HG03159 (cell line): ENCODE data around the gene INPP5J.
"Not testable (repeated sequence)": the region's sequence is repeated elsewhere in the genome, so short reads cannot be mapped to it uniquely, and the experiment has no call there.

Experiments used
- ATAC-seq: cut with Tn5 transposase; IDR thresholded peaks from one replicate; pipeline ENCODE4 v1.9.1; 2021; ENCODE audit warnings: mild to moderate bottlenecking, moderate library complexity; ENCODE audit not compliant: unreplicated experiment

Gene INPP5J

DNA sequence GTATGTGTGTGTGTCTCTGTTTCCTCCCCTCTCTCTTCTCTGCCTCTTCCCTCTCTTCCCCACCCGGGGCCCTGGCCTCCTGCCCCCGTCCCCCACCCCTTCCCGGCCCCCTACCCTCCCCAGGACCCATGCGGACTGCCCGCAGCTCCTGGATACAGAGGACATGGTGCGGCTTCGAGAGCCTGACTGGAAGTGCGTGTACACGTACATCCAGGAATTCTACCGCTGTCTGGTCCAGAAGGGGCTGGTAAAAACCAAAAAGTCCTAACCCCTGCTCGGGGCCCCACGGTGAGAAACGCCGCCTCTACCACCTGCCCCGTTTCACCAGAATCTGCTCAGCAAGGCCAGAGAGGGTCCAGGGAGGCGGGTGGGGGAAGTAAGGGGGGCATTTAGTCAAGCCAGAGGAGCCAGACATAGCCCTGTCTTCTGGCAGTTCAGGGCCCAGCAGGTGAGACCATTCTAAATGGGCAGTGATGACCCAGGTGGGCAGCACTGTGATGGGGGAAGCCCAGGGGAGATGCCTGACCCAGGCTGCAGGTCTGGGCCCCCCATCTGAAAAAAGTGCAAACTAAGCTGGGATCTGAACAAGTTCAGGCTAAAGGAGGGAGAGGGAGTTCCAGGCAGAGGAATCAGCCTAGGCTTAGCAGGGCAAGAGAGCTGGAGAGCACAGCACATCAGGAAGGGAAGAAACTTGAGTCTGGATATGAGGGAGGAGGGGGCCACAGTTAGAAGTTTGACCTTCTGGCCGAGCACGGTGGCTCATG is 21.8 kb upstream of the INPP5J start:
- no peak for ATAC-seq

DNA sequence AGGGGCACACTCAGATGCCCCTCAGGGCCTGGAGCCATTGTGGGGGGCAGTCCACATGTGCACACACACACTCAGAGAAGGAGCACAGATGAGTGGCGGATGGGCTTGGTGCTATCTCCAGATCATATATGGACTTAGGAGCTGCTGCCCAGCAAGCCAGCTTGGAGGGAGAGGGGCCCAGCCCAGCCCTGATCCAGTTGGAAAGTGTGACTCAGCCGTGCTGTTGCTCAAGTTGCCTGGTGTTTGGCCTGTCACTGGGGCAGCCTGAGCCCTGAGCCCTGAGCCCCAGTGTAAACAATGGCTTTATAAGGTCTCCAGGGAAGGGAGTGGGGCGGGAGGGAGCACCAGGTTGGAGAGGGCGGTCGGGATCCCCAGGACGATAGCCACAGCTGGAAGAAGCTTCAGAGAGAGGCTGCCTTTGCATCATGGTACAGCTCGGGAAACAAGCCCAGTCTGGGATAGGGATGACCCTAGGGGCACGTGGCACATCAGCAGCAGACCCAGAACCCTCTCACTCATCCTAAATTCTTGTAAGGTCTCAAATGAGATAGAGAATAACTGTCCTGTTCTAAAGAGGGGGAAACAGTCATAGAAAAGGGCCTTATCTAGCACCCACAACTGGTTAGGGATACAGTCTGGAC is 20.2 kb upstream of the INPP5J start:
- no peak for ATAC-seq

DNA sequence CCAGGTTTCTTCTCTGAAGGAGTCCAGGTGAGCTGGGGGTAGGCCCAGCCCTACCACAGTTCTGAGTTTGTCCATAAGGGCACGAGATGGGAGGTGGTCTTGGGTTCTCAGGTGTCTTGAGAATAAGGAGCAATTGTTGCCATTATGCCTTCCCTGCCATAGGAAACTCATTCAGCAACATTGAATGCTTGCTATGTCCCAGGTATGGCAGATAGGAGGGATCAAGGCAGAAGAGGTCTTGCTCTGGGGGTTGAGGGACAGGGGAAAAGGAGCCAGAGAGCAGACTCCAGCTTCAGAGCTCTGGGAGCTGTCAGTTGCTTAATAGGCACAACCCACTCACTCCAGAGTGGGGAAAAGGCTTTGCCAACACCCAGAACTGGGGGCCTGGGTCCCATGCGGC is 19.7 kb upstream of the INPP5J start:
- ATAC-seq: no peak

DNA sequence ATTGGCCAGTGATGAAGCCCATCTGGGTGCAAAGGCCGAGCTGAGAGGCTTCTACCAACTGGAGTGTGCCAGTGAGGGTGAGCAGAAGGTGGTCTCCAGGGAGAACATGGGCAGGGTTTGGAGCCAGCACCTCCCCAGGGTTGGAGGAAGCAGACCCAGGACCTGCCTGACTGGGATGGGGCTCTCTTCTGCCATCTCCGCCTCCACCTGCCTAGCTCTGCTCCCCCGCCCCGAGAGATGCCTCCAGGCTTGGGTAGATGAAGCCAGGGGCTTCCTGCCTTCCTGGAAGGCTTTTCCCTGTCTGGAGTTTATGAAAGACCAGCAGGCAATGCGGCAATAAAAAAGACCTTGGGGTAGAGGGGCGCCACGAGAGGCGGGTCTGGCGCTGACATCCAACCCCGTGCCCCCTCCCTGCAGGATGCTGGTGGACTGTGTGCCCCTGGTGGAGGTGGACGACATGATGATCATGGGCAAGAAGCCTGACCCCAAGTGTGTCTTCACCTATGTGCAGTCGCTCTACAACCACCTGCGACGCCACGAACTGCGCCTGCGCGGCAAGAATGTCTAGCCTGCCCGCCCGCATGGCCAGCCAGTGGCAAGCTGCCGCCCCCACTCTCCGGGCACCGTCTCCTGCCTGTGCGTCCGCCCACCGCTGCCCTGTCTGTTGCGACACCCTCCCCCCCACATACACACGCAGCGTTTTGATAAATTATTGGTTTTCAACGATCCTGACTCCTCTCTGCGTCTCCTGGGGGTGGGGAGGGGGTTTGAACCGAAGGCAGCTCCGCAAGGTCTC is 18.7 kb upstream of the INPP5J start:
- no peak for ATAC-seq

DNA sequence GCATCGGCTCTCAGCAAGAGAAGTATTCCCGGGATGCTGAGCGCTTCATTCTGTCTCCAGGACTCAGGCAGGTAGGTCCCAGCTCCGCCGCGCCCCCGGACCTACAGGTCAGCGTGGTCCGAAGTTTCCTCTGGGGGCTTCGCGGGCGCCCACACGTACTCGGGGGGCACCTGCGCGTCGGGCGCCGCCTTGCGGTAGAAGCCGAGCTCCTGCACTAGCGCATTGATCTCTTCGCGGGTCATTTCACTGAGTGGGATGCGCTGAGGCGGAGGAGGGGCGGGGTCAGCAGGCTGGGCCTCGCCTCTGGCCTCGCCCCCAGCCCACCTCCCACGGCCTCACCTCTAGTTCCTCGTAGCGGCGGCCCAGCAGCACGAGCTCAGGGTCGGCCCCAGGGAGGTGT is 17.9 kb upstream of the INPP5J start:
- ATAC-seq: no peak

DNA sequence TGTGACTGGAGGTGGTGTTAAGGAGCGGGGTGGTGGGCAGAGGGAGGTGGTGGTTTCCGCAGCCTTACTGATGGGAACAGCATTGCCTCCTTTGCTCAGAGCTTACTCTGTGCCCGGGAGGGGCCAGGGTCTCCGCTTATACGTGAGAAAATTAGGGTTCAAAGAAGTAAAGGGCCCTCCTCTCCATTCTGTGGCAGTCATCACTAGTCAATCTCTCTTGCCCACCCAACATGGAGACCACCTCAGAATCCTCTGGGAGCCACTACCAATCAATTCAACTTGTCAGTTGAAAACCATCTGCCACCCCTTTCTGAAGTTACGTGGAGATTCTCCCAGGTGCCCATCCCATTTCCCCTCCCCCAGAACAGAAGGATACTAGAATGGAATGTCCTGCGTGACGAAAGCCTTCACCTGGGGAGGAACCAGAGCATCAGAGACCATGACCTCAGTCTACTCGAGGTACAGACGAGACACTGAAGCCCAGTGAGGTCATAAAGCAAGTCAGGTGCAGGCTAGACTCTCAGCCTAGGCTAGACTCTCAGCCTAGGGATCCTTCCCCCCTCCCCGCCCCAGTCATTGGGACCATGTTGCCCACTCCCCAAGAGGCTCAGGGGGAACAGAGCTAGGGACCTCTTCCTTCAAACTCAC is 17.4 kb upstream of the INPP5J start:
- ATAC-seq: no peak

DNA sequence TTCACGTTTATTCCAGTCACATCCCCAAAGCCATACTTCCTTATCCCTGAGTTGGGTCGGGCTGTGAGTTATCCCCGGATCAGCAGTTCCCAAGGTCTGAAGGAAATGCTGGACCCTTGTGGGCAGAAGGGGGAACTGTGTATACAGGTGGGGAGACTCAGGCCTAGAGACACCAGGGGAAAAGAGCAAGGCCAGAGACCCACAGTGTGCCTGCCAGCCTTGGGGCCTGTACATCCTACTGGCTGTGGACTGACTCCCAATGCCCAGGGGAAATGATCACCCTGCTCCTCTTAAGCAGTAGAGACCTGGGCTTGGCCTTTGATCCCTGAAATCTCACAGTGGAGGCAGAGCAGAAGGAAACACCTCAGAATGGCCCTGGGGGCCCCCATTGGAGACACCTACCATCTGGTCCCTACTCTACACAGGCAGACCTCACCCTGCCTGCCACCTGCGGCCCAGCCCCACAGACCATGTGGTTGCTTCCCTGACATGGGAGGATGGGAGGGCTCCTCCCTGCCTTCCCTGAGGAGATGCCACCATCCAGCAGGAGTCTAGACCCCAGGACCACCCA is 16.7 kb upstream of the INPP5J start:
- no peak for ATAC-seq

DNA sequence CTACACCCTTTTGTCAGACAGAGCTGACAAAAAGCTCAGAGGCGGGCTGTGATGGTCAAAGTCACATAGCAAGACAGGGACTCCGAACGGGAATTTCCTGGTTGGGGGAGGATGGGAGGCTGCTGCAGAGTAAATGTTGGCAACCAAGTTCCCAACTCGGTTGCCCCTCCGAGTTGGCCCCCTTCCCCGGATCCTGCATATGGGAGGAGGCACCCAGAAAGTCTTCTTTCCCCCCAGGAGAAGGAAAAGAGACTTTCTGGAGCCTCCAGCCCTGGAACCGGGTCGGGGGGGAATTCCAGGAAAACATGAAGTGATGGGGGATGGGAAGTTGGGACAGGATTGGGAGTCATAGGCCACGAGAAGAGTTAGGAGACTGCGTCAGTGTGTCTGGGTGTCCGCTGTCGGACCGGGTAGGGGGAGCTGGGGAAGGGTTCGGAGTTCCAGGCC is 16.0 kb upstream of the INPP5J start:
- no peak for ATAC-seq

DNA sequence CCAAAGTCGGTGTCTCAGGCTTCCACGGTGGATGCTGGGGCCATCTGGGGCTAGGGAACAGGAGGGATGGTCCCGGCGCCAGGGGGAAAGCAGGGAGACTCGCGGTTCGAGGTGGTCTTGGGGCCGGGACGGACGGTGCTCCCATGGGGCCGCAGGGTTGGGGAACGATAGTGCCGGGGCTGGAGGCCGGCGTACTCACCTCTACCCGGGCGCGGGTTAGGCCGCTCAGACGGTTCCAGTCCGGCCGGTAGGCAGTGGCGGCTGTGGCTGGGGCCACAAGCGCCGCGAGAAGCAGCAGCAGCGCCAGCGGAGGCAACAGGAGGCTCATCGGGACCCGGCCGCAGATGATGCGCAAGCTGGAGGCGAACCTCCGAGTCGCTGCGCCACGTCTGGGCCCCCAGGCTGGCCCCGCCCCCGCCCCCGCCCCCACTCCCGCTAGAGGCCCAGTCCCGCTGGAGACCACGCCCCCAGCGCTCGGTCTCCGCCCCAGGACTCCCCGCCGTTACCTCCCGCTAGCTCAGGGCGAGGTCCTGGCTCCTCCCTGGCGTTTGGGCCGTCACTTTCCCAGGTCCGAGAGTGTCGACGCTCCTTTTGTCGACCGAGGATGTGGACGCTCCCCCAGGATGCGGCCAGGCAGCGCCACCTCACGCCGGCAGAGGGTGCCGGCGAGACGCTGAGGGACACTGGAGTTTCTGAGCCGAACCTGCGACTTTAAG is 15.4 kb upstream of the INPP5J start, which contains the start of gene SELENOM:
Gene SELENOM (minus strand): TSS at position 391 of the 716 bp plus-strand sequence. CDS start 63 bp downstream, at position 328.
- peak; percentile 87 for ATAC-seq

DNA sequence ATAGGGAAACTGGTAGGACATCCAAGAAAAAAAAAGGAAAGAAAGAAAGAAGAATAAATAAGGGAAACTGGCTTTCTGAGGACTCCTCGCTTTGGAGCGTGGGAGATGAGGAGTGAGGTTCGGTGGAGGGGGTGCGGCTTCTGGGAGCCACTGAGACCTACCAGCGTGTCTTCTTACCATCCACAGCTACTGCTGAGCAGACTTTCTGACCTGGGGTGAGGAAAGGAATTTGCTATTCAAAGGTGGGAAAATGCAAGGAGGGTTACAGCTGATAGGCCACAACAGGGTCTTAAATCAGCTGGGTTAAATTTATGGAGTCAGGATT is 14.9 kb upstream of the INPP5J start:
- peak; percentile 27 for ATAC-seq

DNA sequence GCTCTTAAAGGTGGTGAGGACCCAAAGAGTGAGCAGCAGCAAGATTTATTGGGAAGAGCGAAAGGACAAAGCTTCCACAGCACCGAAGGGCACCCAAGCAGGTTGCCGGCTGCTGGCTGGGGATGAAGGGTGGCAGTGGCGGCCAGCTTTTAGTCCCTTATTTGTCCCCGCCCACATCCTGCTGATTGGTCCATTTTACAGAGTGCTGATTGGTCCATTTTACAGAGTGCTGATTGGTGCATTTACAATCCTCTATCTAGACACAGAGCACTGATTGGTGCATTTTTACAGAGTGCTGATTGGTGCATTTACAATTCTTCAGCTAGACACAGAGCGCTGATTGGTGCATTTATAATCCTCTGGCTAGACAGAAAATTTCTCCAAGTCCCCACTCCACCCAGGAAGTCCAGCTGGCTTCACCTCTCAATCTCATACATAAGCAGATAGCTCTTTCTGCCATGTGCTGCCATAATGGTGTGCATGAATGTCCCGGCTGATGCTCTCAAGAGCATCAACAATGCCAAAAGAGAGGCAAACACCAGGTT is 10.1 kb upstream of the INPP5J start:
- ATAC-seq: not testable (repeated sequence)

DNA sequence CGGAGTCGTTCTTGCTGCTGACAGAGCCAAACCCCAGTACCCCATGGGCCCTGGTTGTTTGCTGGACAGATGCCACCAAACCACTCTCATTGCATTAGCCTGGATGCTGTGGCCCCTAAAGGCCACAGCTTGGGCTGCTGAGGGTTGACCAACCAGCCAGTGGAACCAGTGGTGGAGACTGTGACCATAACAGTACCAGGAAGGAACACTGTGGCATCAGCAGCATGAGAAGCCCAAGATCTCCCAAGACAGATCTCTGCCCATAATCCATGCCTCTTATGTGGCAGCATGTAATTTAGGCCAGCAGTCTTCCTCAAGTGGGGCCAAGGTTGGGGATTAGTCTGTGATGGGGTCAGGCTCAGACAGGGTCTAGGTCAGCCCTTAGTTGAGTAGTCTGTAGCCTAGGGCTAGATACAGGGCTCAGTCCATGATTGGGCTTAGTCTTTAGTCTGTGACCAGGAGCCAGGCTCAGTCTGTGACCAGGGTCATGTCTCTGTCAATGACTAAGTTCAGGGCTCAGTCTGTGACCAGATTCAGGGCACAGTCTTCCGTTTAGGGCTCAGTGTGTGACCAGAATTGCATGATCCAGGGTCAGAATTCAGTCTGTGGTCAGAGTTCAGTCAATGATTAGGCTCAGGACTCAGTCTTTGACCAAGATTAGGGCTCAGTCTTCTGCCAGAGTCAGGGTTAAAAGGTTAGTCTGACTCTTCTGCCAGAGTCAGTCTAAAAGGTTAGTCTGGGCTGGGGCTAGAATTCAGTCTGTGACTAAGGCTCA is 4.5 kb upstream of the INPP5J start:
- ATAC-seq: no peak

DNA sequence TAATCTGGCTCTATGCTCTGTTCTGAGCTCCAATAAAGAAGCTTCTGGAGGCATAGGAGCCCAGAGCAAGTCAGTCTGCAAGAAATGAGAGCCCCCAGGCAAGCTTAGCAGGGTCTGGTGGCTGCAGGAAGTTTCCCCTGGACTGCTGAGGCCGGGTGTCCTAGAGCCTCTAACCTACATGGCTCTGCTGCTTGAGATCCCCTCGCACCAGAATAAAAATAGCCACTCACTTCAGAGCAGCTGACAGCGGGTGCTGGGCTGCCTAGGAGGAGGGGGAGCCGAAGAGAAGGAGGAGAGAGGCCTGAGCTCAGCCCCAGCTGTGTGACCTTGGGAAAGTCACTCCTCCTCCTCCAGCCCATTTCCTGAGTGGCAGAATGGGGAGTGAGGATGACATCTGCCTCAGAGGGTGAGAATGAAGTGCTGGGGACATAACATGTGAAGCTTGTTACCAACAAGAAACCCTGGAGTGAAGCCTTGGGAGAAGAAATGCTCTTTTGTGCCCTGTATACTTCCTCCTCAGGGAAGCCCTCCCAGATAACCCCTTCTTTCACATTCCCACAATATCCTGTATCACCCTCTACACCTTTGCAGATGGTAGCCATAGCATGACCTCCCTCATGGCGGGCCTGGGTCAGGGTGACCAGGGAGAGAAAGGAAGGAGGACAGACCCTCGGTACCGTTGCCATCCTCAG is 3.6 kb upstream of the INPP5J start:
- no peak for ATAC-seq

DNA sequence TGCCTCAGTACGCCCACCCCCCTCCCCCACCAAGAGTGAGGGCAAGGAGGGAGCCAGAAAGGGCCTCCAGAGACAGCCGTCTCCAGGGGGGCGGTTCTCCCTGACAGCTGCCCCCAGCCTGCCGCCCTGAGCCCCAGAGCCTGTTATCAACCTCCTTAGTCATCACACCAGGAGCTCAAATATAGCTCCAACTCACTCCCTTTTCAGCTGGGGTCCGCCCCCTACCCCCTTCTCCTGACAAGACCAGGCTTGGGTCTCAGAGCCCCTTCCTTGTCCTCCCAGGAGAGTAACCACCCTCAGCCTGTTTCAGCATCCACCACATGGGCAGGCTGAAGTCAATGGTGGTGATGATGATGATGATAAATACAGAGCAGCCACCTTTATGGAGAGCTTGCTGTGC is 2.5 kb upstream of the INPP5J start:
- ATAC-seq: no peak

DNA sequence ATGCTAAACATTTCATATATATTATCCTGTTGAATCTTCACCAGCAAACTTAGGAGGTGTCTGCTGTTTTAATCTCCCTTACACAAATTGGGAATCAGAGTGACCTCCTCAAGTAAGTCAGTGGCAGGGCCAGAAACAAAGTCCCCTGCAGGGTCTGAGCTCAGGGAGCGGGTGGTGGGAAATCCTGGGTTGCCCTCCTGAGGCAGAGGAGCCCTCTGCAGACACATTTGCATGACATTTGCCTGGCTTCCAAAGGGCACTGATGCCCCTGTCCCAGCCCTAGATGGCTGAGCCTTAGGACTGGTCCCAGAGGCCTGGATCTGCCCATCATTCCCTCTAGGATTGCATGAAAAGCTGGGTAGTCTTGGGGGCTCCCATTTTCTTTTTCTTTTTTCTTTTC is 2.1 kb upstream of the INPP5J start:
- ATAC-seq: no peak

DNA sequence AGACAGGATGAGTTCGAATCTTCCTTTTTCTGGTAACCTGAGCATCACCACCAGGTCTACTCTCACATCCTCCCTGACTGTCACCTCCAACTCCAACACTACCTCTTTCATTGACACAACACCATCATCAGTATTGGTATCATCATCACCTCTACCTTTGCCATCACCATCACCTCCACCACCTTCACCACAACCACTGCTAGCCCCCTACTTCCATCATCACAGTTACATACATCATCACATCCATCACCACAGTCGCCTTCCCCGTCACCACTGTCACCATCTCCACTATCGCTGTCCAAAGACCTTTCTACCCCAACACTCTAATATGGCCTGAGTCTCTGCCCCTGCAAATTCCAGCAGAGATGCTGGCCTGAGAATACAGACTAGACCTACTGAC is 1.4 kb upstream of the INPP5J start:
- ATAC-seq: no peak

DNA sequence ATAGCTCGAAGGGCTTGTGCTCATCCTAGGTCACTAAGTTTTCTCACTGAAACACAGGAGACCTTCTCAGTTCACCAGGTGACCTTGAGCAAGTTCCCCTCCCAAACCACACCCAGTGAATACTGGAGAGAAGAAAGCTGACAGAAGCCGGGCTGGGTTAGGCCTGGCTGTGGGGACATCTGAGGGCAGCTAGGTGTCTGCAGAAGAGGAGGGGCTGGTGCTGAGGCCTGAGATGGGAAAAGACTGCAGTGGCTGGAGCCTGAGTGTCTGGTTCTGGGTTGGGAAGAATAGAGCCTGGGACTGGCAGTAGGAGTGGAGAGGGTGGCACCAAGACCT is 602 bp upstream of the INPP5J start:
- no peak for ATAC-seq

DNA sequence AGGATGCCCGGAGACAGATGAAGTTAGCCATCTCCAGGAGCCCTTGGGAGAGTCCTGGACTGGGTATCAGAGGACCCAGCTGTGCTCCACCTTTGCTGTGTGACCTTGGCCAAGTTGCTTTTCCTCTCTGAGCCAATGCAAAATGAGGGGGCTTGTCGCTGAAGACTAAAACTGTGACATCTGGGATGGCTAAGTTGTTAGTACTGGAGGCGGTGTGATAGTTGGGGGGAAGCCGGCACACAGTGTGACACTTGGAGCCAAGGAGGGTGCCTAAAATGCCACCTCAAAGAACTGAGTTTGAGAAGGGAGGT is 481 bp downstream of the INPP5J start:
- no peak for ATAC-seq

DNA sequence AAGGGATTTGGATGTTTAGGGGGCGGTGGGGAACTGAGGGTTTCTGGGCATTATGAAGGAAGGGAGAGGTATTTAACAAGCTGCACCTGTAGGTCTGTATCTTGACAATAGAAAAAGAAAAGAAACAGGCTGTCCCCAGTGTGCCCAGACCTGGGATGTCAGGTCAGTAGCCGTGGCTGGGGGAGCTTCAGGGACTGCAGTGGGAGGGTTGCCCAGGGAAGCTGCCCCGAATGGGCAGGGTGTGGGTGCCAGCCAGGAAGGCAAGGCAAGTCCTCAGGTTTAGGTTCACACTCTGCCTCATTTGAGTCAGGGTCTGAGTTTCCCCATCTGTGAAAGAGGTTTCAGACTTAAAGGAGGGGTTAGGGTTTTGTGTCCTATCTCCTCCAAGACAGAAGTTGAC is 1.5 kb downstream of the INPP5J start:
- no peak for ATAC-seq
